Measurements from ENCODE around the gene NEDD4.
A peak's percentile ranks its signal among the peaks of the same experiment; 100 is the strongest.
"Not testable (repeated sequence)": the region's sequence is repeated elsewhere in the genome, so short reads cannot be mapped to it uniquely, and the experiment has no call there.

The NEDD4 gene

DNA sequence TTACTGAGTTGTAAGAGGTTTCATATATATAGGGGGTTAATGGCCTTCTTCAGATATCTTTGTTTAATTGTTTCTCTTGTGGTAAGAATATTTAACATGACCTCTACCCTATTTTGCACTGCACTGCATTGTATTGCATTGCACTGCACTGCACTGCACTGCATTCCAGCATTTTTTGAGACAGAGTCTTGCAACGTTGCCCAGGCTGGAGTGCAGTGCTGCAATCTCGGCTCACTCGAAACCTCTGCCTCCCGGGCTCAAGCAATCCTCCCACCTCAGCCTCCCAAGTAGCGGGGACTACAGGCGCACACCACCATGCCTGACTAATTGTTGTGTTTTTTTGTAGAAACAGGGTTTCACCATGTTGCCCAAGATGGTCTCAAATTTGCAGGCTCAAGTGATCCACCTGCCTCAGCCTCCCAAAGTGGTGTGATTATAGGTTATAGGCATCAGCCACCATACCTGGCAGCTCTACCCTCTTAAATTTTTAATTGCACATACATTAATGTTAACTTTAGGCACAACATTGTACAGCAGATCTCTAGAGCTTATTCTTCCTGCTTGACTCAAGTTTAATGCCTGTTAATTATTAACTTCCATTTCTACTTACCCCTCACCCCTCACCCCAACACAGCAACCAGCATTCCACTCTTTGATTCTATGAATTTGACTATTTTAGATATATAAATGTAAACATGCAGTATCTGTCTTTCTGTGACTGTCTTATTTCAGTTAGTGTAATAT, 38.4 kb downstream of the NEDD4 start:
- DNase-seq (ENCODE audit: low read depth): no peak
- H3K4me3 ChIP-seq (ENCODE audit: low read depth, low read length): no peak overlapping the region
- TF ChIP-seq, protein P1, sequence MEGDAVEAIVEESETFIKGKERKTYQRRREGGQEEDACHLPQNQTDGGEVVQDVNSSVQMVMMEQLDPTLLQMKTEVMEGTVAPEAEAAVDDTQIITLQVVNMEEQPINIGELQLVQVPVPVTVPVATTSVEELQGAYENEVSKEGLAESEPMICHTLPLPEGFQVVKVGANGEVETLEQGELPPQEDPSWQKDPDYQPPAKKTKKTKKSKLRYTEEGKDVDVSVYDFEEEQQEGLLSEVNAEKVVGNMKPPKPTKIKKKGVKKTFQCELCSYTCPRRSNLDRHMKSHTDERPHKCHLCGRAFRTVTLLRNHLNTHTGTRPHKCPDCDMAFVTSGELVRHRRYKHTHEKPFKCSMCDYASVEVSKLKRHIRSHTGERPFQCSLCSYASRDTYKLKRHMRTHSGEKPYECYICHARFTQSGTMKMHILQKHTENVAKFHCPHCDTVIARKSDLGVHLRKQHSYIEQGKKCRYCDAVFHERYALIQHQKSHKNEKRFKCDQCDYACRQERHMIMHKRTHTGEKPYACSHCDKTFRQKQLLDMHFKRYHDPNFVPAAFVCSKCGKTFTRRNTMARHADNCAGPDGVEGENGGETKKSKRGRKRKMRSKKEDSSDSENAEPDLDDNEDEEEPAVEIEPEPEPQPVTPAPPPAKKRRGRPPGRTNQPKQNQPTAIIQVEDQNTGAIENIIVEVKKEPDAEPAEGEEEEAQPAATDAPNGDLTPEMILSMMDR (IDR thresholded peaks at IDR 0.05; ENCODE audit: low read depth, low read length, missing control alignments): no peak

DNA sequence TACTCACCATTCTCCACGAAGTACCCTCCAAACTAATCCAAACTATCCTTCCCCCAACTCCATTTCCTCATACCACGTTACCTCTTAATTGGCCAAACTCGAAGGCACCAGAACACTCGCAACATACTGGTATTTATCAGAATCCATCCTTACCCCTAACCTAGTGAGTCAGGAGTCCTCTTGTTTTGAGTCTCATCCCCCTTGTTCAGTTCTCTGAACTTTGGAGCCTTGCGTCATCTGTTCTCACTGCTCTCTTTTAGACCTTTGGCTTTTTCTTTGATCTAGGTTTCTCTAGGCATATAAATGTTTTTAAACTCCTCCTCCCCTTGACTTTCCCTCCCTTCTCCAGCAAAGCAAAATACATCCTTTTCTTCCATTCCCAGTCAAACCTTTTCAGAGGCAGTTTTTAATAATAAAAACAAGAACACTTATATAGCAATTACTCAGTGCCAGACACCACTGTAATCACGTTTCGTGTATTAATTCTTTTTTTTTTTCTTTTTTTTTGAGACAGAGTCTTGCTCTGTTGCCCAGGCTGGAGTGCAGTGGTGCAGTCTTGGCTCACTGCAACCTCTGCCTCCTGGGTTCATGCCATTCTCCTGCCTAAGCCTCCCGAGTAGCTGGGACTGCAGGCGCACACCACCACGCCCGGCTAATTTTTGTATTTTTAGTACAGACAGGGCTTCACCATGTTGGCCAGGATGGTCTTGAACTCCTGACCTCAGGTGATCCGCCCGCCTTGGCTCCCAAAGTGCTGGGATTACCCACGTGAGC, 40.7 kb downstream of the NEDD4 start:
- not testable (repeated sequence) for DNase-seq (ENCODE audit: low read depth); H3K4me3 ChIP-seq (ENCODE audit: low read depth, low read length)

DNA sequence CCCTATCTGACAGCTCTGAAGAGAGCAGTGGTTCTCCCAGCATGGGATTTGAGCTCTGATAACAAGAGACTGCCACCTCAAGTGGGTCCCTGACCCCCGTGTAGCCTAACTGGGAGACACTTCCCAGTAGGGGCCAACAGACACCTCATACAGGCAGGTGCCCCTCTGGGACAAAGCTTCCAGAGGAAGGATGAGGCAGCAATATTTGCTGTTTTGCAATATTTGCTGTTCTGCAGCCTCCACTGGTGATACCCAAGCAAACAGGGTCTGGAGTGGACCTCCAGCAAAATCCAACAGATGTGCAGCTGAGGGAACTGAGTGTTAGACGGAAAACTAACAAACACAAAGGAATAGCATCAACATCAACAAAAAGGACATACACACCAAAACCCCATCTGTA, 48.8 kb downstream of the NEDD4 start:
- H3K4me3 ChIP-seq (ENCODE audit: low read depth, low read length); DNase-seq (ENCODE audit: low read depth): not testable (repeated sequence)

- TF ChIP-seq, protein P1 (IDR thresholded peaks at IDR 0.05; ENCODE audit: low read depth, low read length, missing control alignments): no peak
- no peak for DNase-seq (ENCODE audit: low read depth)
- H3K4me3 ChIP-seq (ENCODE audit: low read depth, low read length): no peak overlapping the region
Measured at GRCh38 chr15:55942332-55942731, 51.1 kb downstream of the NEDD4 start.

- DNase-seq (ENCODE audit: low read depth): no peak
- H3K4me3 ChIP-seq (ENCODE audit: low read depth, low read length): no peak overlapping the region
- TF ChIP-seq, protein P1 (IDR thresholded peaks at IDR 0.05; ENCODE audit: low read depth, low read length, missing control alignments): no peak
Measured at GRCh38 chr15:55937040-55937439, 56.4 kb downstream of the NEDD4 start.

DNA sequence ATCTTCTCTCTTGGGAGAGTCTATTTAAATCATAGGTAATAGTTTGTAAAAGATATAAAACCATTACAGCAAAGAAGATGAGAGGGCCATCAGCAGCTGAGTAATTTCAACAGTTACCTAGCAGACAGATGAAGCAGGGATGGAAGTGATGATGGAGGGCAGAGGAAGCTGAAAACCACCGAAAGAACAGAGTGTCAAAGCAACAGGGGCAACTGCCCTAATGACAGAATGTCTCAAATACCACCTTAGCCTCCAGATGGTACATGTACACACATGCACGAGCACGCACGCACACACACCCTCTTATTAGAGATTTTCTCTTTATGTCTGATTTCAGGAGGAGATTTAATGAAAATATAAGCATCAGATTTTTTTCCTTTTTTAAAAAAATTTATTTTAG, 64.5 kb downstream of the NEDD4 start:
- TF ChIP-seq, protein P1 (IDR thresholded peaks at IDR 0.05; ENCODE audit: low read depth, low read length, missing control alignments): no peak
- DNase-seq (ENCODE audit: low read depth): no peak
- no peak overlapping the region for H3K4me3 ChIP-seq (ENCODE audit: low read depth, low read length)

DNA sequence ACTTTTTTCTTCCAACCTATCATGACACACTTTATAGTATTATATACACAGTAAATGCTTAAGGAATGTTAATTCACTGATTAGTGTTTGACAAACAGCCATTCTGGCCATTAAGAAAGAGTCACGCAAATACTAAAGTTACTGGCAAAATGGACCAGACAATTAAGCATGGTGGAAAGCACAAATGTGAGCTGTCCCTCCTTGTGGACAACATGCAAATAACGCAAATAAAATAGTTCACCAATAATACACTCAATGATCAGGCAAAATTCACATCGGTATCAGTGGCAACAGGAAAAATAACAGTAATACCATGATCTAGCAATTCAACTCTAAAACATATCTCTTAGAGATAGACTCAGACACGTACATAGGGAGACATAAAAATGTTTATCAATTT, 71.7 kb downstream of the NEDD4 start:
- no peak overlapping the region for H3K4me3 ChIP-seq (ENCODE audit: low read depth, low read length)
- no peak for DNase-seq (ENCODE audit: low read depth)
- TF ChIP-seq, protein P1 (IDR thresholded peaks at IDR 0.05; ENCODE audit: low read depth, low read length, missing control alignments): no peak

- TF ChIP-seq, protein P1 (IDR thresholded peaks at IDR 0.05; ENCODE audit: low read depth, low read length, missing control alignments): peak; percentile 47
- H3K4me3 ChIP-seq (ENCODE audit: low read depth, low read length): no peak overlapping the region
- DNase-seq (ENCODE audit: low read depth): no peak
Measured at GRCh38 chr15:55917881-55918296, 75.5 kb downstream of the NEDD4 start.
